HG03025 (cell line): ENCODE measurements around the gene C2orf76.
"Not testable (repeated sequence)": the region's sequence is repeated elsewhere in the genome, so short reads cannot be mapped to it uniquely, and the experiment has no call there.

Experiments used
- ATAC-seq: cut with Tn5 transposase; IDR thresholded peaks from one replicate; pipeline ENCODE4 v1.9.1; 2021; ENCODE audit warnings: mild to moderate bottlenecking, moderate library complexity; ENCODE audit not compliant: unreplicated experiment, low FRiP score

C2orf76 gene

GRCh38 chr2:119366649-119367471, at the start of gene C2orf76, which contains the start of gene DBI:
Gene C2orf76, minus strand, starts transcription at chr2:119366834. Its CDS starts 26,875 bp downstream, at chr2:119339959.
Gene DBI, plus strand, starts transcription at chr2:119366977. Its CDS starts 75 bp downstream, at chr2:119367052.
- peak; percentile 93 for ATAC-seq

GRCh38 chr2:119415630-119416029, 49.0 kb upstream of the C2orf76 start:
- no peak for ATAC-seq

GRCh38 chr2:119414894-119415293, 48.3 kb upstream of the C2orf76 start:
- no peak for ATAC-seq

GRCh38 chr2:119409506-119409905, 42.9 kb upstream of the C2orf76 start:
- no peak for ATAC-seq

GRCh38 chr2:119408221-119408619, 41.6 kb upstream of the C2orf76 start:
- no peak for ATAC-seq

GRCh38 chr2:119407430-119408220, 41.0 kb upstream of the C2orf76 start:
- no peak for ATAC-seq

GRCh38 chr2:119405151-119405550, 38.5 kb upstream of the C2orf76 start:
- no peak for ATAC-seq

- not testable (repeated sequence) for ATAC-seq
These were observed 37.0 kb upstream of the C2orf76 start for GRCh38 chr2:119403618-119404017.

GRCh38 chr2:119402645-119403560, 36.3 kb upstream of the C2orf76 start:
- no peak for ATAC-seq

GRCh38 chr2:119402106-119402505, 35.5 kb upstream of the C2orf76 start:
- no peak for ATAC-seq

GRCh38 chr2:119397196-119397595, 30.6 kb upstream of the C2orf76 start:
- ATAC-seq: no peak

- ATAC-seq: no peak
These were observed 27.5 kb upstream of the C2orf76 start for GRCh38 chr2:119393971-119394748.

GRCh38 chr2:119389615-119390306, 23.1 kb upstream of the C2orf76 start:
- no peak for ATAC-seq

GRCh38 chr2:119387381-119388129, 20.9 kb upstream of the C2orf76 start:
- ATAC-seq: peak; percentile 76

GRCh38 chr2:119385466-119385865, 18.8 kb upstream of the C2orf76 start:
- no peak for ATAC-seq

GRCh38 chr2:119384971-119385370, 18.3 kb upstream of the C2orf76 start:
- ATAC-seq: no peak

GRCh38 chr2:119383410-119384140, 16.9 kb upstream of the C2orf76 start:
- ATAC-seq: no peak

GRCh38 chr2:119378566-119378965, 11.9 kb upstream of the C2orf76 start:
- ATAC-seq: no peak
